AG04449 (cell line): ENCODE measurements around the gene C19orf18.
A peak's percentile ranks its signal among the peaks of the same experiment; 100 is the strongest.

ENCODE experiments used
- CTCF ChIA-PET: fragments of 350-600 bp; formaldehyde crosslinking; extraction: SDS; loops from one replicate; lab custom pipeline; 2021; ENCODE audit warnings: antibody characterized with exemption; lab: Yijun Ruan, JAX
- POLR2A ChIA-PET: fragments of 400-600, 350-600 bp; formaldehyde crosslinking; extraction: SDS; loops from one replicate; lab custom pipeline; 2020; ENCODE audit warnings: antibody characterized with exemption, inconsistent platforms; lab: Yijun Ruan, JAX
- DNase-seq: peaks from one replicate; pipeline ENCODE4 v3.0.0-alpha.2; 2010; ENCODE audit warnings: low read depth, low spot score
- H3K4me3 ChIP-seq: 2 replicates; pipeline ENCODE4 v1.5.1; 2011; ENCODE audit warnings: low read depth, mild to moderate bottlenecking, control low read depth, low read length
- CTCF ChIP-seq: IDR thresholded peaks from one replicate; pipeline ENCODE4 v1.5.1; 2011; ENCODE audit warnings: mild to moderate bottlenecking, moderate library complexity, low read length, control low read depth, inconsistent platforms; ENCODE audit not compliant: insufficient read depth; ENCODE audit errors: missing control alignments

C19orf18 gene

GRCh38 chr19:57954996-57955395, 19.3 kb downstream of the C19orf18 start:
- DNase-seq: no peak
- ChIA-PET CTCF (no interaction called here), POLR2A (no interaction called here)
- no peak for TF ChIP-seq CTCF
- no peak overlapping the region for H3K4me3 ChIP-seq

GRCh38 chr19:57949702-57950101, 24.6 kb downstream of the C19orf18 start:
- no peak for DNase-seq
- ChIA-PET CTCF (no interaction called here), POLR2A (no interaction called here)
- TF ChIP-seq CTCF: no peak
- no peak overlapping the region for H3K4me3 ChIP-seq

- no peak for TF ChIP-seq CTCF
- DNase-seq: no peak
- ChIA-PET POLR2A (no interaction called here), CTCF (no interaction called here)
- no peak overlapping the region for H3K4me3 ChIP-seq
Observed at GRCh38 chr19:57949296-57949695, 25.0 kb downstream of the C19orf18 start.

- POLR2A ChIA-PET: no interaction called here
Observed at GRCh38 chr19:57947419-57948134, 26.8 kb downstream of the C19orf18 start, which contains the start of gene ZNF256. TSS of gene ZNF256 (minus strand) at chr19:57947706. CDS start at chr19:57947474, 232 bp downstream.

GRCh38 chr19:57947088-57947418, 27.3 kb downstream of the C19orf18 start:
- POLR2A ChIA-PET: no interaction called here
- CTCF ChIA-PET: no interaction called here
- DNase-seq: no peak
- H3K4me3 ChIP-seq: peak overlapping the region; percentile 81
- TF ChIP-seq CTCF: no peak

More at GRCh38 chr19:57947419-57948134, 26.8 kb downstream of the C19orf18 start, which contains the start of gene ZNF256:
- CTCF ChIA-PET: no interaction called here
- peak; percentile 63 for TF ChIP-seq CTCF
- DNase-seq: peak; percentile 46
- H3K4me3 ChIP-seq: peak within 1 kb of the TSS; percentile 81

- ChIA-PET POLR2A (no interaction called here), CTCF (interaction anchor here (1.4 kb wide), 1 partner anchor 10 kb away, joined by 3 read pairs; no protein-coding TSS in a partner anchor)
- no peak for TF ChIP-seq CTCF
- no peak for DNase-seq
- H3K4me3 ChIP-seq: peak overlapping the region; percentile 81
Observed at GRCh38 chr19:57946316-57946715, 28.0 kb downstream of the C19orf18 start.
